ENCODE measurements around the gene RAB11FIP3. TPM values are rescaled to one million over a fixed set of nuclear protein-coding genes. Genes with fewer than 3 reads are reported as not detected.

The RAB11FIP3 gene
- total and polyA plus RNA-seq, 2 of the 13 experiments (the other 11 are each of a cell fraction or from before 2014, with no cell fraction given), result 34.3 to 57.6 TPM

DNA sequence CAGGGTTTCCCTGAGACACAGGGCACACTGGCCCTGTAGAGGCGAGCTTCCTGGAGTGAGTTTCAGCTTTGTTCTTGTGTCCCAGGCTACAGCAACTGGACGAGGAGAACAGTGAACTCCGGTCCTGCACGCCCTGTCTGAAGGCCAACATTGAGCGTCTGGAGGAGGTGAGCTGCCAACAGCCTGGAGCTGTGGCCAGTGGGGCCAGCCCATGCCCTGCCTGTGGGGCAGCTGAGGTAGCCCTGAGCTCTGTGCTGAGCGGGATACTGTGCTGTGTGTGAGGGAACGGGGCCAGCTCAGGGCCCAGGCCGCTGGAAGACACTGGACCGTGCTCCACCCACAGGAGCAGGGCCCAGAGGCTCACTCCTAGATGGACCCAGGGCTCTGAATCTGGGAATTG lies 93.4 kb downstream of the RAB11FIP3 start:
- intact Hi-C loops (cut with micrococcal nuclease; ENCODE audit: unreplicated experiment), result no loop called here
- H3K9ac ChIP-seq (ENCODE audit: insufficient read depth, low read depth, low read length), result no peak overlapping the region
- TF ChIP-seq AKAP8 (CRISPR knock-in tag; IDR thresholded peaks at IDR 0.05), result no peak
- TF ChIP-seq, protein P1, sequence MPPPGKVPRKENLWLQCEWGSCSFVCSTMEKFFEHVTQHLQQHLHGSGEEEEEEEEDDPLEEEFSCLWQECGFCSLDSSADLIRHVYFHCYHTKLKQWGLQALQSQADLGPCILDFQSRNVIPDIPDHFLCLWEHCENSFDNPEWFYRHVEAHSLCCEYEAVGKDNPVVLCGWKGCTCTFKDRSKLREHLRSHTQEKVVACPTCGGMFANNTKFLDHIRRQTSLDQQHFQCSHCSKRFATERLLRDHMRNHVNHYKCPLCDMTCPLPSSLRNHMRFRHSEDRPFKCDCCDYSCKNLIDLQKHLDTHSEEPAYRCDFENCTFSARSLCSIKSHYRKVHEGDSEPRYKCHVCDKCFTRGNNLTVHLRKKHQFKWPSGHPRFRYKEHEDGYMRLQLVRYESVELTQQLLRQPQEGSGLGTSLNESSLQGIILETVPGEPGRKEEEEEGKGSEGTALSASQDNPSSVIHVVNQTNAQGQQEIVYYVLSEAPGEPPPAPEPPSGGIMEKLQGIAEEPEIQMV (CRISPR knock-in tag; IDR thresholded peaks at IDR 0.05; ENCODE audit: low read depth), result no peak
- TF ChIP-seq POLR2A (IDR thresholded peaks at IDR 0.05; ENCODE audit: insufficient read depth in 1 of 2, low read depth in 2 of 2, low read length in 2 of 2), result 0 out of 4 replicates have a peak, but pooled peaks of 1 of the 2 experiments have one; percentile 34
- TF ChIP-seq NFIC (IDR thresholded peaks at IDR 0.05; ENCODE audit: low read length), result no peak
- TF ChIP-seq U2AF2 (IDR thresholded peaks at IDR 0.05; ENCODE audit: low read depth, low read length), result no peak
- TF ChIP-seq ZNF556 (CRISPR knock-in tag; IDR thresholded peaks at IDR 0.05; ENCODE audit: borderline replicate concordance), result no peak
- TF ChIP-seq, protein P2, sequence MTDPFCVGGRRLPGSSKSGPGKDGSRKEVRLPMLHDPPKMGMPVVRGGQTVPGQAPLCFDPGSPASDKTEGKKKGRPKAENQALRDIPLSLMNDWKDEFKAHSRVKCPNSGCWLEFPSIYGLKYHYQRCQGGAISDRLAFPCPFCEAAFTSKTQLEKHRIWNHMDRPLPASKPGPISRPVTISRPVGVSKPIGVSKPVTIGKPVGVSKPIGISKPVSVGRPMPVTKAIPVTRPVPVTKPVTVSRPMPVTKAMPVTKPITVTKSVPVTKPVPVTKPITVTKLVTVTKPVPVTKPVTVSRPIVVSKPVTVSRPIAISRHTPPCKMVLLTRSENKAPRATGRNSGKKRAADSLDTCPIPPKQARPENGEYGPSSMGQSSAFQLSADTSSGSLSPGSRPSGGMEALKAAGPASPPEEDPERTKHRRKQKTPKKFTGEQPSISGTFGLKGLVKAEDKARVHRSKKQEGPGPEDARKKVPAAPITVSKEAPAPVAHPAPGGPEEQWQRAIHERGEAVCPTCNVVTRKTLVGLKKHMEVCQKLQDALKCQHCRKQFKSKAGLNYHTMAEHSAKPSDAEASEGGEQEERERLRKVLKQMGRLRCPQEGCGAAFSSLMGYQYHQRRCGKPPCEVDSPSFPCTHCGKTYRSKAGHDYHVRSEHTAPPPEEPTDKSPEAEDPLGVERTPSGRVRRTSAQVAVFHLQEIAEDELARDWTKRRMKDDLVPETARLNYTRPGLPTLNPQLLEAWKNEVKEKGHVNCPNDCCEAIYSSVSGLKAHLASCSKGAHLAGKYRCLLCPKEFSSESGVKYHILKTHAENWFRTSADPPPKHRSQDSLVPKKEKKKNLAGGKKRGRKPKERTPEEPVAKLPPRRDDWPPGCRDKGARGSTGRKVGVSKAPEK (CRISPR knock-in tag; IDR thresholded peaks at IDR 0.05; ENCODE audit: borderline replicate concordance), result no peak
- TF ChIP-seq, protein P3, sequence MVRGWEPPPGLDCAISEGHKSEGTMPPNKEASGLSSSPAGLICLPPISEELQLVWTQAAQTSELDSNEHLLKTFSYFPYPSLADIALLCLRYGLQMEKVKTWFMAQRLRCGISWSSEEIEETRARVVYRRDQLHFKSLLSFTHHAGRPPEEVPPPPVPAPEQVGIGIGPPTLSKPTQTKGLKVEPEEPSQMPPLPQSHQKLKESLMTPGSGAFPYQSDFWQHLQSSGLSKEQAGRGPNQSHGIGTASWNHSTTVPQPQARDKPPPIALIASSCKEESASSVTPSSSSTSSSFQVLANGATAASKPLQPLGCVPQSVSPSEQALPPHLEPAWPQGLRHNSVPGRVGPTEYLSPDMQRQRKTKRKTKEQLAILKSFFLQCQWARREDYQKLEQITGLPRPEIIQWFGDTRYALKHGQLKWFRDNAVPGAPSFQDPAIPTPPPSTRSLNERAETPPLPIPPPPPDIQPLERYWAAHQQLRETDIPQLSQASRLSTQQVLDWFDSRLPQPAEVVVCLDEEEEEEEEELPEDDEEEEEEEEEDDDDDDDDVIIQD (CRISPR knock-in tag; IDR thresholded peaks at IDR 0.05; ENCODE audit: low read depth), result no peak
- H3K9me3 ChIP-seq (ENCODE audit: low read length), result no peaks in the 10 kb centered on the region
- no TSS peak for BruUV-seq (replicated peaks)
- in situ Hi-C loops (cut with HindIII; ENCODE audit: extremely low pct_ligation_motif_present, low pct_unique_long_range_greater_than_20kb), result no loop called here
- ChIA-PET CTCF (ENCODE audit: low intra/inter-chr PET ratio, low total read pairs) (no interaction called here), POLR2A (interaction anchor here (0.9 to 2.1 kb wide), 4 partner anchors 9 to 17 kb away, joined by 3 to 8 read pairs (median 4); partner anchors contain the start of gene CAPN15)
- peaks cover 4% of the 10 kb centered on the region; the same call in 1 of the 2 replicates for H3K4me1 ChIP-seq (ENCODE audit: insufficient read depth, low read length)
- no peaks in the 10 kb centered on the region for H4K20me1 ChIP-seq (ENCODE audit: insufficient read depth, low read length)
- WGBS (ENCODE audit: low lambda C conversion rate), result 100% methylated on average over 1 of the region's 9 CpGs
- no peak for FAIRE-seq
- H3K79me2 ChIP-seq (ENCODE audit: insufficient read depth, low read length), result no peaks in the 10 kb centered on the region
- no peak for ATAC-seq
- no peak for DNase-seq (ENCODE audit: low spot score)
- no peak overlapping the region for H3K27ac ChIP-seq (ENCODE audit: extremely low read length, insufficient read depth, low read length)
- H3K27me3 ChIP-seq (ENCODE audit: control insufficient read depth in 1 of 2, insufficient read depth in 2 of 2, low read length in 2 of 2), result no peaks in the 10 kb centered on the region
- H3K4me3 ChIP-seq (replicated peaks in 1 of 3; ENCODE audit: insufficient read depth in 1 of 3, low read depth in 2 of 3, low read length in 3 of 3), result no peak overlapping the region
- H3K36me3 ChIP-seq (replicated peaks in 1 of 2; ENCODE audit: control insufficient read depth in 1 of 2, insufficient read depth in 2 of 2, low read length in 2 of 2), result peaks cover 25 to 60% of the 10 kb centered on the region in 2 experiments; a peak in 4 of 5 replicates
- H3K4me2 ChIP-seq (ENCODE audit: low read depth, low read length), result no peak overlapping the region
- no peak overlapping the region for H2AFZ ChIP-seq (ENCODE audit: low read length)
